GM19438 (cell line): Measurements from ENCODE around the gene ZNF80.
"Not testable (repeated sequence)": the region's sequence is repeated elsewhere in the genome, so short reads cannot be mapped to it uniquely, and the experiment has no call there.

Source experiments
- ATAC-seq: cut with Tn5 transposase; IDR thresholded peaks from one replicate; pipeline ENCODE4 v1.9.1; 2021; ENCODE audit warnings: low read depth; ENCODE audit not compliant: unreplicated experiment

Gene ZNF80

GRCh38 chr3:114237478-114237877 is at the start of gene ZNF80:
Gene ZNF80 (minus strand): TSS chr3:114237578. CDS start chr3:114237074, 504 bp downstream.
- ATAC-seq: not testable (repeated sequence)

- ATAC-seq: no peak
These were observed 48.9 kb upstream of the ZNF80 start for GRCh38 chr3:114286266-114286665.

GRCh38 chr3:114285648-114286230 is 48.4 kb upstream of the ZNF80 start:
- no peak for ATAC-seq

GRCh38 chr3:114284644-114285043 is 47.3 kb upstream of the ZNF80 start:
- ATAC-seq: no peak

GRCh38 chr3:114276856-114277255 is 39.5 kb upstream of the ZNF80 start:
- not testable (repeated sequence) for ATAC-seq

GRCh38 chr3:114274929-114275328 is 37.6 kb upstream of the ZNF80 start:
- no peak for ATAC-seq

- ATAC-seq: no peak
These were observed 34.9 kb upstream of the ZNF80 start for GRCh38 chr3:114272271-114272670.

- no peak for ATAC-seq
These were observed 32.6 kb upstream of the ZNF80 start for GRCh38 chr3:114270019-114270418.

- ATAC-seq: no peak
These were observed 22.8 kb upstream of the ZNF80 start for GRCh38 chr3:114260152-114260551.

GRCh38 chr3:114259566-114259965 is 22.2 kb upstream of the ZNF80 start:
- no peak for ATAC-seq

- no peak for ATAC-seq
These were observed 16.1 kb upstream of the ZNF80 start for GRCh38 chr3:114253505-114253904.

- ATAC-seq: no peak
These were observed 15.6 kb upstream of the ZNF80 start for GRCh38 chr3:114252954-114253353.

GRCh38 chr3:114242947-114243346 is 5.6 kb upstream of the ZNF80 start:
- ATAC-seq: peak; percentile 89

- no peak for ATAC-seq
These were observed 3.9 kb upstream of the ZNF80 start for GRCh38 chr3:114241262-114241661.

- not testable (repeated sequence) for ATAC-seq
These were observed 888 bp upstream of the ZNF80 start for GRCh38 chr3:114238146-114238785.

- no peak for ATAC-seq
These were observed 1.9 kb downstream of the ZNF80 start for GRCh38 chr3:114235431-114235830.

- no peak for ATAC-seq
These were observed 2.6 kb downstream of the ZNF80 start for GRCh38 chr3:114234745-114235144.

GRCh38 chr3:114231616-114232015 is 5.8 kb downstream of the ZNF80 start:
- no peak for ATAC-seq

- no peak for ATAC-seq
These were observed 10.3 kb downstream of the ZNF80 start for GRCh38 chr3:114227076-114227475.

- ATAC-seq: no peak
These were observed 11.1 kb downstream of the ZNF80 start for GRCh38 chr3:114226313-114226712.

- ATAC-seq: peak; percentile 94
These were observed 14.2 kb downstream of the ZNF80 start for GRCh38 chr3:114223143-114223542.

GRCh38 chr3:114221881-114222264 is 15.5 kb downstream of the ZNF80 start:
- no peak for ATAC-seq
